Activated CD8-positive, alpha-beta memory T cell treated with anti-CD3 and anti-CD28 coated beads, Interleukin-2, amount 50 U/mL, for 1 hour (primary cell): Measurements from ENCODE around the gene RHBDD2.
"Not testable (repeated sequence)": the region's sequence is repeated elsewhere in the genome, so short reads cannot be mapped to it uniquely, and the experiment has no call there.

Source experiments
- DNase-seq: peaks from one replicate; pipeline ENCODE4 v3.0.0-alpha.2; 2020; ENCODE audit errors: extremely low read depth

The RHBDD2 gene

GRCh38 chr7:75889223-75889825 is 10.5 kb downstream of the RHBDD2 start:
- DNase-seq = no peak

GRCh38 chr7:75889826-75890225 is 11.0 kb downstream of the RHBDD2 start:
- no peak for DNase-seq

- not testable (repeated sequence) for DNase-seq
Observed at GRCh38 chr7:75891237-75891636, 12.4 kb downstream of the RHBDD2 start.

- DNase-seq = no peak
Observed at GRCh38 chr7:75891815-75892411, 13.1 kb downstream of the RHBDD2 start.

GRCh38 chr7:75892634-75893272 is 13.9 kb downstream of the RHBDD2 start:
- no peak for DNase-seq

- DNase-seq = no peak
Observed at GRCh38 chr7:75896803-75897327, 18.0 kb downstream of the RHBDD2 start.

- no peak for DNase-seq
Observed at GRCh38 chr7:75900617-75901315, 21.9 kb downstream of the RHBDD2 start.

GRCh38 chr7:75905785-75906604 is 27.2 kb downstream of the RHBDD2 start:
- DNase-seq = no peak

- no peak for DNase-seq
Observed at GRCh38 chr7:75906991-75907667, 28.3 kb downstream of the RHBDD2 start.

GRCh38 chr7:75907668-75908039 is 28.8 kb downstream of the RHBDD2 start:
- DNase-seq = not testable (repeated sequence)

- DNase-seq = no peak
Observed at GRCh38 chr7:75909521-75910132, 30.8 kb downstream of the RHBDD2 start.

GRCh38 chr7:75911186-75911585 is 32.4 kb downstream of the RHBDD2 start:
- DNase-seq = not testable (repeated sequence)

GRCh38 chr7:75913437-75913836 is 34.6 kb downstream of the RHBDD2 start:
- DNase-seq = no peak

- DNase-seq = no peak
Observed at GRCh38 chr7:75914169-75914654, 35.4 kb downstream of the RHBDD2 start.

GRCh38 chr7:75914655-75915415 is 36.0 kb downstream of the RHBDD2 start, which contains the start of gene POR:
TSS of gene POR (plus strand) at chr7:75915155. CDS start at chr7:75954002, 38,847 bp downstream.
- peak; percentile 82 for DNase-seq

- no peak for DNase-seq
Observed at GRCh38 chr7:75915416-75916156, 36.8 kb downstream of the RHBDD2 start.

- DNase-seq = no peak
Observed at GRCh38 chr7:75916259-75916658, 37.4 kb downstream of the RHBDD2 start.

GRCh38 chr7:75916685-75917634 is 38.1 kb downstream of the RHBDD2 start:
- no peak for DNase-seq
